GM10847 (cell line): ENCODE data around the gene MPV17.

ENCODE experiments used
- POLR2A ChIP-seq: IDR thresholded peaks from 2 replicates; pipeline ENCODE4 v1.6.1; 2011; ENCODE audit not compliant: insufficient read length; ENCODE audit errors: extremely low read depth

MPV17 gene

GRCh38 chr2:27350106-27350693 lies 27.3 kb upstream of the MPV17 start:
- TF ChIP-seq POLR2A, result no peak

- TF ChIP-seq POLR2A, result no peak
These were observed 24.7 kb upstream of the MPV17 start for GRCh38 chr2:27347641-27348040.

DNA sequence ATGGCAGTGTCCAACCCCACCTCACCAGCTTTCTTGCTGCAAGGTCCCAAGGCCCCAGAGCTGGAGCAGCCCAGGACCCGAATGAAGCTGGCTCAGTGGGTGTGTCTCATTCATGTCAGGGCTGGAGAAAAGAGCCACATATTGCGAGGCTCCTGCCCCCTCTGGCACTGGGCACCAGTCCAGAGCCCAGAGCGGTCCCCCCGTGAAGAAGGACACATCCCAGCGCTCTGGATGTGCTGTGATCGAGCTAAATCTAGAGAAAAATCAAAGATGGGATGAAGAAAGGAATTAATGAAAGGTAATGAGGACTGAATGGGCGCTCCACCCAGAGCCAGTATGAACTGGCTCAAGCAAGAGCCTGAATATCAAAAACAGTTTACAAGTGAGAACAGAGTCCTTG lies 13.3 kb upstream of the MPV17 start:
- no peak for TF ChIP-seq POLR2A

DNA sequence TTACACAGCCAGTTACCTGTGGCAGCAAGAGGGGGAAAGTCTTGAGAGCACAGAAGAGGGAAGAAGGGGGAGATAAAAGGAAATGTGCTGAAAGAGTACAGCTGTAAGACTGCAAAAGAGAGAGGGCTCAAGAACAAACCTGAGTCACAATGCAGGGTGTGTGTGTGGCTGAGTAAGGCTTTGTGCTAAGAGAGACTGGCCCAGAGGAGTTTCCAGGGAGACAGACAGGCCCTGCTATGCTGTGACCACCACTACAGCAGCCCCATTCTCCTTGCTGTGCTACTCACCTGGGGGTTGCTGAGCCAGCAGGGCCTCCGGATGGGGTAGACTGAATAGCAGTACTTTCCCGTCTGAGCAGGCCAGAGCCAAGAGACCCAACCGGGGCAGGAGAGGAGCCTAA lies 12.4 kb upstream of the MPV17 start:
- no peak for TF ChIP-seq POLR2A

- TF ChIP-seq POLR2A, result no peak
These were observed 1.8 kb upstream of the MPV17 start for GRCh38 chr2:27324720-27325119.

DNA sequence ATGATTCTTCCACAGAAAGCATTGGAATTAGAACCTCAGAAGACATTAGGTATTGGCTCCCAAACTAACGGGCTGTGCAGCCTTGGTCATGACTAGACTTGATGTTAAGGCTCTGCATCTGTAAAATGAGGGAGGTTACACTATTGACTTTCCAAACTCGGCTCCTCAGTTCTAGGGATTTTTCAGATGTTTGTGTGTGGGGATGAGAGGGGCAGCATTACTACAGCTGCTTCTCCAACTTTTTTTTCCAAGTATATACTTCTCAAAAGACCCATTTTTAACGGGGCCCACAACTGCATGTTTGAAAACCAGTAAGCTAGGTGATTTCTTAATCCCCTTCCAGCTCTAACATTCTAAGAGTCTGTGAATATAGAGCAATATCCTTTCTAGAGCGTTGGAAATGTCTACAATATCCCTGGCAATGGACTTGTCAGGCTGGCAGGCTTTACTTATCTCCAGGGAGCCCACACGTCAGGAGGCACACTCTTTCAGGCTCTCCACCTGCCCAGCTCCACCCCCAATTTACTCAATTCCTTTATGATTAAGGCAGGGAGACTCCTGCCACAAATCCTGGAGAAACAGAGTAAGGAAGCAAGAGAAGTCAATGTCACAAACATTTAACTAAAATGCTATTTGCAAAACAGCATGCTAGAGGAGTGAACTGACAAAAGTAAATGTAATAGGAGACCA lies 844 bp upstream of the MPV17 start:
- no peak for TF ChIP-seq POLR2A

- TF ChIP-seq POLR2A, result no peak
These were observed 564 bp downstream of the MPV17 start for GRCh38 chr2:27322301-27322765.

- no peak for TF ChIP-seq POLR2A
These were observed 1.8 kb downstream of the MPV17 start for GRCh38 chr2:27320958-27321543.

GRCh38 chr2:27316655-27317412 lies 6.1 kb downstream of the MPV17 start:
- TF ChIP-seq POLR2A, result no peak

GRCh38 chr2:27315122-27315521 lies 7.8 kb downstream of the MPV17 start:
- no peak for TF ChIP-seq POLR2A

DNA sequence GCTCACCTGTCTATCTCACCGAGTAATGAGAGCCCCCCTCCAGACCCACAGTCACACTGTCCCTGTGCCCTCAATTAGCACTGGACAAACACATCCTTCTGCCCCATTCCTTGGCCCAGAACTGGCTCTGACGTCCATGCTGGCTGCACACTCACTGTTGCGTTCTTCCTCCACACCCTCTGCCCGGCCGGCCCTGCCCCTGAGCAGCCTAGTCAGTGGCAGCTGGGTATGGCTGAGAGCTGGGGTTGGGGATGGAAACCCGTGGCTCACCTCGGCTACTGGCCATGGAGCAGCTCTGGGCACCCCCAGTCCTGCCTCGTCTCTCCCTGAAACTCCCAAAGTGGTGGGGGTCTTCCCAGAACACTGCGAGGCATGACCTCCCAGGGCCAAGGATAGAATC lies 8.2 kb downstream of the MPV17 start:
- TF ChIP-seq POLR2A, result no peak

DNA sequence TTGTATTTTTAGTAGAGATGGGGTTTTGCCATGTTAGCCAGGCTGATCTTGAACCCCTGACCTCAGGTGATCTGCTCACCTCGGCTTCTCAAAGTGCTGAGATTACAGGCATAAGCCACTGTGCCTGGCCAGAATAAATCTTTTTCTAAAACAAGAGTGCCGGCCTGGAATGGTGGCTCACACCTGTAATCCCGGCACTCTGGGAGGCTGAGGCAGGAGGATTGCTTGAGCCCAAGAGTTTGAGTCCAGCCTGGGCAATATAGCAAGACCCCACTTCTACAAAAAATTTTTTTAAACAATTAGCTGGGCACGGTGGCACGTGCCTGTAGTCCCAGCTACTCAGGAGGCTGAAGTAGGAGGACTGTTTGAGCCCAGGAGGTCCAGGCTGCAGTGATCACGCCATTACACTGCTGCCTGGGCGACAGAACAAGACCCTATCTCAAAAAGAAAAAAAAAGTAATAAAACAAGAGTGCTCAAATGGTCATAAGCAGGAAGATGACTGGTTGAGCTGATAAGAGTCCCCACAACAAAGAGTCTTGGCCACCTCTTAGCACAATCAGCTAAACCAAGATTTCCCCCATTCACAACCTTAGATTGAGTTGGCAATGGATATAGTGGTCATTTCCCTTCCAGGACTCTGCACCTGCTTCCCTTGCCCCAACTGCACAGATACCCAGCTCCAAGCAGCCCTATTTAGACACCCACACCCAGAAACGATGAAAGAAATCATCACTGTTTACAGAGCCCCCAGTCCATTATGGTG lies 8.8 kb downstream of the MPV17 start:
- no peak for TF ChIP-seq POLR2A

- no peak for TF ChIP-seq POLR2A
These were observed 10.7 kb downstream of the MPV17 start for GRCh38 chr2:27312152-27312551.

DNA sequence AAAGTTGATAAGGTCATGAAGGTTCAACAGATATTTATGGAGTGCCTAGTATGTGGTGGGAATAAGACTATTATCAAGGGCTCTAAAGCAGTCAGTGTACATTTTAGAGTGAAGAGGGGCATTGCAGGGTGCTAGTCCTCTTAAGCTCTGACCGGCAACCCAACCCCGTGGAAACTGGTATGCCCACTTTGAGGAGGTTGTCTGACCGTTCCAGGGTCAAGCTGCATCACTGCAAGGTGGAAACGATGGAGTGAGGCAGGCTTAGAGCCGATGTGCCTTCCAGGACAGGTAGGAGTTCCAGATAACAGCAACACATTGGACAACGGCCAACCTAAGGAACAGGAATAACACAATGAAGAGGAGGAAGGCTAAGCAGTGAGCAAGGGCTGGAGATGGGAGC lies 13.2 kb downstream of the MPV17 start:
- no peak for TF ChIP-seq POLR2A

- TF ChIP-seq POLR2A, result no peak
These were observed 14.5 kb downstream of the MPV17 start, which contains the start of gene UCN for GRCh38 chr2:27308359-27308881. TSS of gene UCN (minus strand) at chr2:27308445. CDS start at chr2:27307895, 550 bp downstream.
